WTC11 (cell line): ENCODE data around the gene FSTL4. TPM values are rescaled to one million over a fixed set of nuclear protein-coding genes. Genes with fewer than 3 reads are reported as not detected.

ENCODE experiments used
- ATAC-seq: fragments of 200-7000 bp; cut with Tn5 transposase; 2 replicates; pipeline ENCODE4 v1.10.0; 2021; ENCODE audit warnings: mild to moderate bottlenecking, moderate library complexity
- CTCF ChIA-PET: fragments of 300-600 bp; sonication (Branson Sonifier 250); formaldehyde crosslinking; loops from one replicate; lab custom pipeline; 2021; ENCODE audit warnings: antibody characterized with exemption; lab: Charles Lee
- POLR2A ChIA-PET: fragments of 350-600 bp; sonication (Branson Sonifier 250); formaldehyde crosslinking; loops from one replicate; lab custom pipeline; 2021; ENCODE audit warnings: antibody characterized with exemption; lab: Charles Lee
- DNase-seq: peaks from one replicate; pipeline ENCODE4 v3.0.0; 2021; ENCODE audit warnings: low spot score
- H3K27ac Mint-ChIP-seq: 2 replicates; pipeline ENCODE4 v1.8.0; 2021; ENCODE audit warnings: mixed read lengths
- H3K27me3 Mint-ChIP-seq: 2 replicates; pipeline ENCODE4 v1.8.0; 2021; ENCODE audit warnings: low read depth, mild to moderate bottlenecking, moderate library complexity, mixed read lengths
- H3K36me3 Mint-ChIP-seq: 2 replicates; pipeline ENCODE4 v1.8.0; 2021; ENCODE audit warnings: mixed read lengths
- H3K4me1 Mint-ChIP-seq: 2 replicates; pipeline ENCODE4 v1.8.0; 2022; ENCODE audit warnings: mixed read lengths
- H3K4me3 Mint-ChIP-seq: 2 replicates; pipeline ENCODE4 v1.8.0; 2021; ENCODE audit warnings: mild to moderate bottlenecking, moderate library complexity, mixed read lengths
- H3K9me3 Mint-ChIP-seq: 2 replicates; pipeline ENCODE4 v1.8.0; 2021; ENCODE audit warnings: mixed read lengths
- ATF1 ChIP-seq: sonication (generic); formaldehyde crosslinking; IDR thresholded peaks from 2 replicates; pipeline ENCODE4 v1.8.1; 2023; ENCODE audit warnings: mild to moderate bottlenecking, moderate library complexity, missing genetic modification reagents
- ATF6 ChIP-seq: sonication (generic); formaldehyde crosslinking; IDR thresholded peaks from 2 replicates; pipeline ENCODE4 v1.8.1; 2023; ENCODE audit warnings: mild to moderate bottlenecking, missing genetic modification reagents
- CREM ChIP-seq: sonication (generic); formaldehyde crosslinking; IDR thresholded peaks from 2 replicates; pipeline ENCODE4 v1.8.1; 2022; ENCODE audit warnings: mild to moderate bottlenecking, missing genetic modification reagents, moderate library complexity
- E2F4 ChIP-seq: sonication (generic); formaldehyde crosslinking; IDR thresholded peaks from 2 replicates; pipeline ENCODE4 v1.8.1; 2022; ENCODE audit warnings: low read depth, mild to moderate bottlenecking, moderate library complexity, missing genetic modification reagents, borderline replicate concordance
- FOXP4 ChIP-seq: sonication (generic); formaldehyde crosslinking; IDR thresholded peaks from 2 replicates; pipeline ENCODE4 v1.8.0; 2022; ENCODE audit warnings: mild to moderate bottlenecking, missing genetic modification reagents
- GABPB1 ChIP-seq: sonication (generic); formaldehyde crosslinking; IDR thresholded peaks from 2 replicates; pipeline ENCODE4 v1.8.1; 2023; ENCODE audit warnings: mild to moderate bottlenecking, missing genetic modification reagents
- HMGA2 ChIP-seq: fragments of 250-450 bp; sonication (Bioruptor Pico); IDR thresholded peaks from 2 replicates; pipeline ENCODE4 v1.4.0; 2021; ENCODE audit warnings: mild to moderate bottlenecking, moderate library complexity
- IRF2 ChIP-seq: sonication (generic); formaldehyde crosslinking; IDR thresholded peaks from 2 replicates; pipeline ENCODE4 v1.8.0; 2022; ENCODE audit warnings: low read depth, missing genetic modification reagents, borderline replicate concordance
- MAX ChIP-seq: sonication (generic); formaldehyde crosslinking; IDR thresholded peaks from 2 replicates; pipeline ENCODE4 v1.8.0; 2022; ENCODE audit warnings: mild to moderate bottlenecking, missing genetic modification reagents
- OVOL2 ChIP-seq: fragments of 250-450 bp; sonication (Bioruptor Pico); IDR thresholded peaks from 2 replicates; pipeline ENCODE4 v1.9.0; 2021; ENCODE audit warnings: mild to moderate bottlenecking, borderline replicate concordance
- TCF7 ChIP-seq: sonication (generic); formaldehyde crosslinking; IDR thresholded peaks from 2 replicates; pipeline ENCODE4 v1.8.0; 2022; ENCODE audit warnings: mild to moderate bottlenecking, low read depth, missing genetic modification reagents, moderate library complexity
- ZBTB21 ChIP-seq: sonication (generic); formaldehyde crosslinking; IDR thresholded peaks from 2 replicates; pipeline ENCODE4 v1.8.1; 2023; ENCODE audit warnings: mild to moderate bottlenecking, missing genetic modification reagents, borderline replicate concordance
- ZNF219 ChIP-seq: sonication (generic); formaldehyde crosslinking; IDR thresholded peaks from 2 replicates; pipeline ENCODE4 v1.8.0; 2023; ENCODE audit warnings: missing genetic modification reagents, mild to moderate bottlenecking, borderline replicate concordance
- ZNF416 ChIP-seq: fragments of 250-450 bp; sonication (Bioruptor Pico); IDR thresholded peaks from 2 replicates; pipeline ENCODE4 v1.9.0; 2021; ENCODE audit warnings: mild to moderate bottlenecking, inconsistent platforms
- ZNF532 ChIP-seq: fragments of 250-450 bp; sonication (Bioruptor Pico); IDR thresholded peaks from 2 replicates; pipeline ENCODE4 v1.9.0; 2021; ENCODE audit warnings: mild to moderate bottlenecking, borderline replicate concordance
- total RNA-seq: library from RNA; stranded (reverse); gene quantifications from 3 replicates; pipeline ENCODE4 v1.2.3, GENCODE V29; 2021
- TF ChIP-seq, protein P1 (sequence below): sonication (generic); formaldehyde crosslinking; IDR thresholded peaks from 2 replicates; pipeline ENCODE4 v1.8.1; 2023; ENCODE audit warnings: mild to moderate bottlenecking, moderate library complexity, missing genetic modification reagents

Gene FSTL4
- total RNA-seq, 1 experiment from 2014 or later: 6.1 TPM

- no peak for TF ChIP-seq ATF1
- no peak for TF ChIP-seq IRF2 (CRISPR knock-in tag)
- no peak for TF ChIP-seq FOXP4
Observed at GRCh38 chr5:133334796-133335639, 277.3 kb downstream of the FSTL4 start (continued).

DNA sequence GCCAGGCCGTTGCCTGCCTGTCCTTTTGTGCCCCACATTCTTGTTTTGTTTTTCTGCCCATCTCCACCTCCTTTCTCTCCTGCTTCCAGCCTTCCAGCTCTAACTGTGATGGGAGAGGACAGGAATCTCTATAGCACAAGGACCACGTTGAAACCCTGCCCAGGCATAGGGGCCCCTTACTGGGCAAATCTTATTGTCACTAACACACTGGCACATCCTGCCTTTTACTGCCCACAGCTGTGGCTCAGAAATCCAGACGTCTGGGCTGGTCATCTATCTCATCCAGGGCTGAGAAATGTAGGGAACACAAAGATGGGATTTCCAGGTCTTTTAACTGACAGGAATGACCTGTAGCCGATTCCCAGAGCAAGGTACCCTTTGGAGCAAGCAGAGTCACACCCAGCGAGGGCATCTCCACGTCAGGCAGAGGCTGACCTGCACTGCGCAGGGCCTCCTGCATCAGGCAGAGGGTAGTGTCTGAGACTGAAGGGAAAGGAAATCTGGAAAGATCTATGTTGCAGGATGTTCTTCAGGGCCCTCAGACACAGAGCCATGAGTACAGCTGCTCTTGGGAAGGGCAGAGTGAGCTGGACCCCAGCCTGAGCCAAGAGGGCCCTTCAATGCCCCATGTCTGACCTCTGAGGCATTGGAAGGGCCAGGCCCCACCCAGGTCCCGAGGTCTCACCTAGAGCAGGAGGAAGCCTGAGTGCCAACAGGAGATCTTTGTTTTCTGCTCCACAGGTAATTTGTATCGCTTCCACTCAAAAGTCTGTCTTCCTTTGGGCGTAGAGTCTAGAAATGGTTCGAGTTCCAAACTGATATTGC is 278.8 kb downstream of the FSTL4 start:
- Mint-ChIP-seq H3K36me3 (no peaks in the 10 kb centered on the region), H3K4me3 (no peak overlapping the region), H3K27ac (no peak overlapping the region), H3K9me3 (no peaks in the 10 kb centered on the region), H3K27me3 (peaks cover 50% of the 10 kb centered on the region), H3K4me1 (peaks cover 52% of the 10 kb centered on the region)
- ChIA-PET POLR2A (no interaction called here), CTCF (no interaction called here)
- DNase-seq (no peak), ATAC-seq (no peak)
- TF ChIP-seq HMGA2 (no peak), ZNF219 (CRISPR knock-in tag) (no peak), MAX (CRISPR knock-in tag) (no peak), CREM (no peak), ZBTB21 (CRISPR knock-in tag) (no peak), ZNF532 (CRISPR knock-in tag) (no peak), ATF6 (CRISPR knock-in tag) (no peak), TCF7 (CRISPR knock-in tag) (no peak), E2F4 (CRISPR knock-in tag) (no peak), OVOL2 (CRISPR knock-in tag) (no peak), GABPB1 (CRISPR knock-in tag) (no peak), ZNF416 (CRISPR knock-in tag) (no peak)
- TF ChIP-seq, protein P1, sequence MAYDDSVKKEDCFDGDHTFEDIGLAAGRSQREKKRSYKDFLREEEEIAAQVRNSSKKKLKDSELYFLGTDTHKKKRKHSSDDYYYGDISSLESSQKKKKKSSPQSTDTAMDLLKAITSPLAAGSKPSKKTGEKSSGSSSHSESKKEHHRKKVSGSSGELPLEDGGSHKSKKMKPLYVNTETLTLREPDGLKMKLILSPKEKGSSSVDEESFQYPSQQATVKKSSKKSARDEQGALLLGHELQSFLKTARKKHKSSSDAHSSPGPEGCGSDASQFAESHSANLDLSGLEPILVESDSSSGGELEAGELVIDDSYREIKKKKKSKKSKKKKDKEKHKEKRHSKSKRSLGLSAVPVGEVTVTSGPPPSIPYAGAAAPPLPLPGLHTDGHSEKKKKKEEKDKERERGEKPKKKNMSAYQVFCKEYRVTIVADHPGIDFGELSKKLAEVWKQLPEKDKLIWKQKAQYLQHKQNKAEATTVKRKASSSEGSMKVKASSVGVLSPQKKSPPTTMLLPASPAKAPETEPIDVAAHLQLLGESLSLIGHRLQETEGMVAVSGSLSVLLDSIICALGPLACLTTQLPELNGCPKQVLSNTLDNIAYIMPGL: no peak
